Ascending aorta (tissue), 2 donors: ENCODE data around the gene RRM2. TPM values are rescaled to one million over a fixed set of nuclear protein-coding genes. Genes with fewer than 3 reads are reported as not detected.

Experiments
- DNase-seq, 2 donors: peaks; one replicate each; pipeline ENCODE4 v3.0.0-alpha.2; 2019; ENCODE audit warnings: low spot score in 2 of 2
- H3K27ac ChIP-seq, 2 donors: fragments of 200-600 bp; sonication (generic); one replicate each; pipeline ENCODE4 v1.5.1; 2016 to 2017; ENCODE audit warnings: mild to moderate bottlenecking in 1 of 2
- H3K27me3 ChIP-seq: fragments of 200-600 bp; sonication (generic); one replicate; pipeline ENCODE4 v1.5.1; 2017
- H3K36me3 ChIP-seq, 2 donors: fragments of 200-600 bp; sonication (generic); one replicate each; pipeline ENCODE4 v1.5.1; 2016
- H3K4me1 ChIP-seq, 2 donors: fragments of 200-600 bp; sonication (generic); one replicate each; pipeline ENCODE4 v1.5.1; 2016 to 2017; ENCODE audit warnings: mild to moderate bottlenecking in 1 of 2
- H3K4me3 ChIP-seq, 2 donors: fragments of 200-600 bp; sonication (generic); one replicate each; pipeline ENCODE4 v1.5.1; 2016 to 2017; ENCODE audit warnings: mild to moderate bottlenecking in 1 of 2
- H3K9me3 ChIP-seq, 2 donors: fragments of 200-600 bp; sonication (generic); one replicate each; pipeline ENCODE4 v1.5.1; 2016
- CTCF ChIP-seq, 3 experiments: fragments of 200-600 bp in 2 of 3; fragments of 450-650 bp in 1 of 3; sonication (generic) in 2 of 3; IDR thresholded peaks; one replicate each; pipeline ENCODE4 v1.5.1; 2016 to 2019; ENCODE audit warnings: antibody characterized with exemption in 3 of 3, mild to moderate bottlenecking in 1 of 3, moderate library complexity in 1 of 3
- intact Hi-C: fragments of 100-400 bp; cut with DNase I; formaldehyde crosslinking; loops from one replicate; pipeline ENCODE4 v1.15.1; 2023
- total RNA-seq: library from RNA; depleted of rRNA; stranded (reverse); fragments of >200 nt; gene quantifications from one replicate; pipeline ENCODE4 v1.1.0, GENCODE V29; 2016

RRM2 gene
- total RNA-seq, 1 donor from 2014 or later: not detected

- Histone ChIP-seq H3K4me1 (peaks cover 12 to 13% of the 10 kb centered on the region in 2 donors), H3K27me3 (peaks cover 7% of the 10 kb centered on the region), H3K36me3 (no peaks in the 10 kb centered on the region), H3K27ac (no peak overlapping the region), H3K9me3 (no peaks in the 10 kb centered on the region), H3K4me3 (no peak overlapping the region)
- TF ChIP-seq CTCF (IDR thresholded peaks at IDR 0.05): no peak
- DNase-seq: no peak
- intact Hi-C loops: loop anchor here (10.0 kb wide), 1 partner anchor 538 kb away; no protein-coding TSS in a partner anchor
Observed at GRCh38 chr2:10126632-10127026, 4.1 kb downstream of the RRM2 start.

GRCh38 chr2:10128420-10128819, 5.9 kb downstream of the RRM2 start:
- H3K36me3 ChIP-seq: no peaks in the 10 kb centered on the region
- no peaks in the 10 kb centered on the region for H3K27me3 ChIP-seq
- intact Hi-C loops: loop anchor here (10.0 kb wide), 1 partner anchor 536 kb away; no protein-coding TSS in a partner anchor
- no peak for TF ChIP-seq CTCF (IDR thresholded peaks at IDR 0.05)
- no peaks in the 10 kb centered on the region for H3K4me1 ChIP-seq
- H3K4me3 ChIP-seq: no peak overlapping the region
- no peak for DNase-seq
- no peak overlapping the region for H3K27ac ChIP-seq
- H3K9me3 ChIP-seq: no peaks in the 10 kb centered on the region

GRCh38 chr2:10129490-10129889, 7.0 kb downstream of the RRM2 start:
- DNase-seq: no peak
- no peaks in the 10 kb centered on the region for H3K36me3 ChIP-seq
- no peak overlapping the region for H3K4me3 ChIP-seq
- H3K27me3 ChIP-seq: no peaks in the 10 kb centered on the region
- TF ChIP-seq CTCF (IDR thresholded peaks at IDR 0.05): no peak
- H3K9me3 ChIP-seq: no peaks in the 10 kb centered on the region
- no peak overlapping the region for H3K27ac ChIP-seq
- intact Hi-C loops: loop anchor here (10.0 kb wide), 1 partner anchor 535 kb away; no protein-coding TSS in a partner anchor
- H3K4me1 ChIP-seq: no peaks in the 10 kb centered on the region

GRCh38 chr2:10132043-10132575, 9.6 kb downstream of the RRM2 start:
- intact Hi-C loops: no loop called here

GRCh38 chr2:10132596-10132995, 10.1 kb downstream of the RRM2 start:
- no peaks in the 10 kb centered on the region for H3K4me1 ChIP-seq
- no peaks in the 10 kb centered on the region for H3K27me3 ChIP-seq
- intact Hi-C loops: no loop called here
- H3K9me3 ChIP-seq: no peaks in the 10 kb centered on the region
- H3K36me3 ChIP-seq: no peaks in the 10 kb centered on the region
- H3K27ac ChIP-seq: no peak overlapping the region
- no peak overlapping the region for H3K4me3 ChIP-seq
- DNase-seq: no peak
- TF ChIP-seq CTCF (IDR thresholded peaks at IDR 0.05): no peak

More at GRCh38 chr2:10132043-10132575, 9.6 kb downstream of the RRM2 start:
- no peak for DNase-seq
- H3K27ac ChIP-seq: no peak overlapping the region
- H3K4me3 ChIP-seq: no peak overlapping the region
- no peaks in the 10 kb centered on the region for H3K9me3 ChIP-seq
- H3K27me3 ChIP-seq: no peaks in the 10 kb centered on the region
- H3K36me3 ChIP-seq: no peaks in the 10 kb centered on the region
- no peak for TF ChIP-seq CTCF (IDR thresholded peaks at IDR 0.05)
- no peaks in the 10 kb centered on the region for H3K4me1 ChIP-seq
